ENCODE data around the gene MAP2K6. TPM values are rescaled to one million over a fixed set of nuclear protein-coding genes. Genes with fewer than 3 reads are reported as not detected.

The MAP2K6 gene
- total and polyA plus RNA-seq, 10 of the 15 experiments (the other 5 are each of a cell fraction or from before 2014, with no cell fraction given): 15.6 to 70.3 (median 22.9) TPM

GRCh38 chr17:69577098-69577497 is 162.6 kb downstream of the MAP2K6 start:
- DNase-seq (ENCODE audit: low read depth, low spot score) (no peak), FAIRE-seq (no peak), ATAC-seq (no peak)
- H3K27ac ChIP-seq (ENCODE audit: control insufficient read depth, insufficient read depth): no peak overlapping the region
- no peaks in the 10 kb centered on the region for H3K79me2 ChIP-seq (ENCODE audit: control insufficient read depth, insufficient read depth, low read length)
- no peak overlapping the region for H3K9ac ChIP-seq (ENCODE audit: control insufficient read depth, insufficient read depth, low read length)
- H4K20me1 ChIP-seq (ENCODE audit: control insufficient read depth, insufficient read depth): no peaks in the 10 kb centered on the region
- H3K4me2 ChIP-seq (ENCODE audit: control insufficient read depth, insufficient read depth): no peak overlapping the region
- intact Hi-C loops (cut with micrococcal nuclease; ENCODE audit: unreplicated experiment): no loop called here
- WGBS (ENCODE audit: insufficient coverage, insufficient replicate concordance, low lambda C conversion rate, missing lambda C conversion rate): 10% methylated on average over 7 of the region's 7 CpGs
- in situ Hi-C loops (cut with MboI): no loop called here
- H3K36me3 ChIP-seq (ENCODE audit: control insufficient read depth in 2 of 2, insufficient read depth in 2 of 2, low read length in 1 of 2): no peaks in the 10 kb centered on the region
- peaks cover 14% of the 10 kb centered on the region for H3K4me1 ChIP-seq (ENCODE audit: control insufficient read depth, insufficient read depth, low read length)
- peaks cover 0 to 6% of the 10 kb centered on the region in 2 experiments; a peak in 1 of 4 replicates for H3K27me3 ChIP-seq (replicated peaks in 1 of 2; ENCODE audit: control insufficient read depth in 2 of 2, insufficient read depth in 2 of 2, low read length in 1 of 2)
- ChIA-PET POLR2A (no interaction called here), RAD21 (ENCODE audit: unreplicated experiment) (interaction anchor here (0.5 kb wide), 1 partner anchor 20 kb away, joined by 3 read pairs; no protein-coding TSS in a partner anchor), SMC1A (ENCODE audit: uncharacterized antibody, unreplicated experiment) (interaction anchor here (1.0 to 2.1 kb wide), 3 partner anchors 30 to 1045 kb away, joined by 3 to 8 read pairs (median 6); no protein-coding TSS in a partner anchor), CTCF (interaction anchor here (0.8 to 2.8 kb wide), 3 partner anchors 20 to 52 kb away, joined by 4 to 12 read pairs (median 4); no protein-coding TSS in a partner anchor)
- no TSS peak for BruUV-seq (replicated peaks)
- no peak for TF ChIP-seq FOS (IDR thresholded peaks at IDR 0.05; ENCODE audit: borderline replicate concordance, extremely low read depth, insufficient read length)
- no peak for TF ChIP-seq CUX1 (IDR thresholded peaks at IDR 0.05; ENCODE audit: insufficient replicate concordance, low read depth, low read length)
- H3K4me3 ChIP-seq: no peak overlapping the region
- no peaks in the 10 kb centered on the region for H3K9me3 ChIP-seq (replicated peaks; ENCODE audit: control insufficient read depth, insufficient read depth, low read length)
- H2AFZ ChIP-seq (ENCODE audit: control insufficient read depth, low read depth, low read length): no peak overlapping the region
